HT1080 (cell line): ENCODE measurements around the gene CGRRF1. TPM values are rescaled to one million over a fixed set of nuclear protein-coding genes. Genes with fewer than 3 reads are reported as not detected.

Experiments used
- DNase-seq: peaks from one replicate; pipeline ENCODE4 v3.0.0-alpha.2; 2015; ENCODE audit warnings: low read depth
- total RNA-seq: library from RNA; depleted of rRNA; stranded (reverse); fragments of >200 nt; shearing (Covaris generic); gene quantifications from 2 replicates; pipeline ENCODE4 v1.2.3, GENCODE V29; 2014

CGRRF1 gene
- total RNA-seq, 1 experiment from 2014 or later: 8.5 TPM

DNA sequence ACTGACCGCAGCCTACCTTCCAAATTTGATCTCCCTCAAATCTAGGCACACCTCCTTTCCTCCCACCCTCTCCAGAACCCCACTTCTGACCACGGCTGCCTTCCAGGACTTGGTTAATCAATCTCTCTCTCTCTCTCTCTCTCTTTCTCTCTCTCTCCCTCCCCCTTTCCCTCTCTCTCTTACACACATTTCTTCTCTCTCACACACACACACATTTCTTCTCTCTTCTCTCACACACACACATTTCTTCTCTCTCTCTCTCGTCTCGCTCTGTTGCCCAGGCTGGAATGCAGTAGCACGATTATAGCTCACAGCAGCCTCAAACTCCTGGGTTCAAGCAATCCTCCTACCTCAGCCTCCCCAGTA is 20.4 kb upstream of the CGRRF1 start:
- DNase-seq: no peak

DNA sequence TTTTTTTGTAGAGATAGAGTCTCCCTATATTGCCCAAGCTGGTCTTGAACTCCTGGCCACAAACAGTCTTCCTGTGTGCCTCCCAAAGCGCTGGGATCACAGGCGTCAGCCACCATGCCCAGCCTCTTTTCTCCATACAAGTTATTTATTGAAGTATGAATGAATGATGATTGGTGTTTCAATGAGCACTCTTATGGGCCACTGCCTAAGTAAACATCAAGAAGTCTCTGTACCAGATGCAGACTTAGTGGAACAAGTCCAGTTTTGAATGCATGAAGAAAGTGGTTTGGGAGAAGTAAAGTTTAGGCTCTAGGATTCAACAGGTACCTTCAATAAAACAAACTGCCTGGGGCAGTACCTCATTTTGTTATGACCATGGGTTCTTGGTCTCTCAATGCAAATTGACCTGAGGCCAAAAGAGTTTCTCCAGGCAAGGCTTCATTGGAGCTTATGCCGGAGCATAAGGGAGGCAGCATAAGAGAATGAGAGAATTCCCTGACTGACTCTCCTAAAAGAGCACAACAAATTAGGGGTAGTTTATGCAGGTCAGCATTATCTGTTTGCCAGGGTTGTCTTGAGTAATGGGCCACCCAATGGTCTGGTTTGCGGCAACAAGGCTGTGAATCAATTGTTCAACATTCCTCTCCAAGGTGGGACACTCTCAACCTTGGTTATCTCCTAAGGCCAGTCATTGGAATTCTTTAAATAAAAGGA is 19.8 kb upstream of the CGRRF1 start:
- DNase-seq: no peak

DNA sequence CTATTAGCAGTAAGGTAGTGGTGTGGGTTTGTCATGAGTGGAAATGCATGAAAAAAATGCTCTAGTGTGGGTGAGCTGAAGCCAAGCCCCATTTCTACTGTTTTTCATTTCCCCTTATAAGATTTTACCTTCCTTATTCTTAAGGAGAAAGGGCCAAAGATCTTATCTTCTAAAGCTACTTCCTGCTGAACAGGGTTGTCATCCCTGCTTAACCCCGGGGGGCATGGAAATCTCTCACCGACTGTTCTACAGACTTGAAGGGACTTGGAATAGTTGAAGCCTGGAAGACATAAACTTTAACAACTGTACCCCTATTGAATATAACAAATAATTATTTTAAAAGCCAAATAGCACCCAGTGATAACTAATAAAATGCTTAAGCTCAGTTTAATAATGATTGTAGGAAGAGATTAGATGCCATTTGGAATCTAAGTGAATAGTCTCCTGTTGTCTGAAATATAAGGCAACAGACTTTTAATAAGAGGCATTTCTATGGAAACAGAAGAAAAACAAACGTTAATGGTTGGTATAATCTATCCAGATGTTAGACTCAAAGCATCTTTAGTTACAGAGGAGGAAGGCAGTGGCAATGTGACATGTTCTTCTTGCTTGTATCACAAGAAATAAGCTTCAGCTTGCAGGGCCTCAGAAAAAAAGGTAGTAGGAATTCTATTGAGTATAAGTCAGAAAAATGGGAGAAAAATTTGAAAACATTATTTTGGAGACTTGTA is 19.1 kb upstream of the CGRRF1 start:
- DNase-seq: no peak

DNA sequence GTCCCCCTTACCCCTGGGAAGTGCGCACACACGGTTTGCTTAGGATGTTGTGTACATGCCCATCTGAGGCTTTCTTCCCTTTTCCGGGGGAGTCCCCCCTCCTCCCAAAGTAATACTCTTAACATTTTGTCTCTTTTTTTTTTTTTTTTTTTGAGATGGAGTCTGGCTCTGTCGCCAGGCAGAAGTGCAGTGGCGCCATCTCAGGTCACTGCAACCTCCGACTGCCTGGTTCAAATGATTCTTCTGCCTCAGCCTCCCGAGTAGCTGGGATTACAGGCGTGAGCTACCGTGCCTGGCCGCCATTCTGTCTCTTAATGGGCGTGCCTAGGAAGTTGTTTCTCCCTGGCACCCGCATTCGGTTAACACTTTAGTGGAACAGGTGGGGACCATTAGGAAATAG is 16.4 kb upstream of the CGRRF1 start:
- no peak for DNase-seq

DNA sequence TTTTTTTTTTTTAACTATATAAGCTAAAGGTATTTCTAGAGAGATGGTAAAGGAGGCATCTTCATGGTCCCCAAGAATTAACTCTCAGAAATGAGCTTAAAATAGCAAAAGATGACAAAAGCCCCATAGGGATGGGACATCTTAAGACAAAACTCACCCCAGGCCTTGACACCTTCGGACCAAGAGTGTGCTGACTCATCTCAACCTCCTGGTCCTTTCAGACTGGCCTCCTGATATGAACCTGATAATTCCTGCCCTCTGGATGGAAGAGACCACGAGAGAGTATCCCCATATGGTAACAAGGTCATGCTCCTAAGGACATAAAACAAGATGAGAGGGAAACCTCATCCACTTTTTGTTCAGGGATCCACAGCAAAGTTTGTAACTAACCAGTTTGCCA is 12.5 kb upstream of the CGRRF1 start:
- no peak for DNase-seq

DNA sequence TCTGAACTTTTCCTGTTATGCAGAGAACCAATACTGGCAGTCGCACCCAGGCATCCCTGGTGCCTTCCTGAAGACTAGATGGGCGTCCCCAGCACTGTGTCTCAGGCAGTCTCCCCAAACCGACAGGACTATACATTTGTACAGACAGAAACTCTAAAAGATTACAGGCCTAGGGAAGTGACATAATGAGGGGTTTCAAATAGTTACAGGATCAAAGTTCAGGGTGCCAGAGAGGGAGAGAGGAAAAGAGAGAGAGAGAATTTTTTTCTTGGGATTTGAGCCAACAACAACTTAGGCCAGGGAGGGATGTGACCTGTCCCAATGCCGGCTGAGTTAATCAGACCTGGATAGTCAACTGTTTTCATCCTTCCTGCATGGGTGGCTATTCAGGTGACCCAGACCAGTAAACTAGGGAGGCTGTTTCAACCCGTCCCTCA is 11.6 kb upstream of the CGRRF1 start:
- no peak for DNase-seq

DNA sequence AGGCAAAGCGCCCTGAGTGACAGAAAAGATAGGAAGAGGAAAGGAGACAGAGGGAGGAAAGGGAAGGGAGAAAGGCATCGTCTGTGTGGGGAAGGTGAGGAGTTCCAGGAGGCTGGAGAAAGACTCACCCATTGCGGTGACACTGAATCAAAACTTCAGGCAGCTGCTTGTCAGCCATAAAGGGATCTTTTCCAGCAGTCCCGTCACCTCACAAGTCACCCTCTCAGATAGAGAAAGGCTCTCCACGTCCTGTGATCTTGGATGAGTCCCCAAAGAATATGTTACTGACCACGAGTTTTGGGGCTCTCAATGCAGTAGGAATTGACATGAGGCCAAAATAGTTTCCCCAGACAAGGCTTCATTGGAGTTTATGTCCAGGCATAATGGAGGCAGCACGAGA is 11.1 kb upstream of the CGRRF1 start:
- DNase-seq: no peak

DNA sequence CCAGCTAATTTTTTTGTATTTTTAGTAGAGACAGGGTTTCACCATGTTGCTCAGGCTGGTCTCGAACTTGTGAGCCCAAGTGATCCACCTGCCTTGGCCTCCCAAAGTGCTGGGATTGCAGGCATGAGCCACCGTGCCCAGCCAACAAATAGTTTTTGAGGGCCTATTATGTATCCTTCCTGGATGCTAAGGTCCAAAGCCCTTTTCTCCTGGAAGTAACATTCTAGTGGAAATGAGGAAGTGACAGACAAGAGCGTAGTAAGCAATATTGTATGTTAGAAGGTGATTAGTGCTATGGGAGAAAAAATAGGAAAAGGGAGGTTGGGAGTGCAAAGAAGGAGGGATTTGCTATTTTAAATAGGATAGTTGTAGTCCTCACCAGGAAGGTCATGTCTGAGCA is 9.0 kb upstream of the CGRRF1 start:
- DNase-seq: no peak

DNA sequence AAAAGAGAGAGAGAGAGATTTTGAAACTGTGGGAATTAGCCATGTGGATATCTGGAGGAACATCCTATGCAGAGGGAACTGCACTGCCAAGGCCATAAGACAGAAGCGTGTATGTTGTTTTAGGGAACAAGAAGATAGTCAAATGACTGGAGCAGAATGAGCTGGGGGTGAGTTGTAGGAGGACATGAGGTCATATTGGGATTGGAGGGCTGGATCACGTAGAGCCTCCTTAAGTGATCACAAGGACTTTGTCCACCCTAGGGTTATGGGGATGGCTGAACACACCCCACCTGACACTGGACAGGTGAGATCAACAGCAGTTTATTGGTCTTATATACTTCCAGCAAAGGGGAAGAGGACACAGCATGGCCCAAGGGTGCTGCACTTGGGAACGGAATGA is 8.2 kb upstream of the CGRRF1 start:
- DNase-seq: no peak

DNA sequence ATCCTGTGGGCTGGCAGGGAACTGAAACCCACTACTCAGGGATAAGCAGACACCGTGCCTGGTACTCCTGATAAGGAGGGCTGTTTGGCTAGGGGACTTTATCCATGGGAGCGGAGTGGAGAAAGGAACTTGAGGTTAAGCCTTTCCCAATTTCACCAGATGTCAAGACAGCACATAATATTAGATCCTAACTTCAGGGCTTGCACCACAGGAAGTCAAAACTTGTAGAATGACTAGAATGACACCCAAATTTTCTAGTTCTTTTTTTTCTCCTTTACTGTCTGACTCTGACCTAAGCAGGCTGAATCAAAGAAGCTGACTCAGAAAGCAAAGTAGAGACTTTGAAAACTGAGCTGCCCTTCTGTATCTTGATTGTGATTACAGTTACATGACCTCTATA is 7.1 kb upstream of the CGRRF1 start:
- peak; percentile 8 for DNase-seq

DNA sequence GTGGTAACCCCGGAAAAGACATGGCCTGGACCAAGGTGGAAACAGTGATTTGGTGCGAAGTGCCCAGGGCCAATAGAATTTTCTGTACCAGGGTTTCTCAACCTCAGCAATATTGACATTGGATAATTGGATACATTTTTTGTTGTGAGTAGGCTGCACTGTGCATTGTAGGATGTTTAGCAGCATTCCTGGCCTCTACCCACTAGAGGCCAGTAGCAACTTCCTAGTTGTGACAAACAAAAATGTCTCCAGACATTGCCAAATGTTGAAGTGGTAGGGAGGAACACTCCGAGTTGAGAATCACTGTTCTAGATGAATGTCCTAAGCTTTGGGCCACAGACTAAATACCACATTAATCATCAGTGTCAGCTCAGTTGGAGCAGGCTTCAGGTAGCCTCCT is 6.2 kb upstream of the CGRRF1 start:
- peak; percentile 54 for DNase-seq

DNA sequence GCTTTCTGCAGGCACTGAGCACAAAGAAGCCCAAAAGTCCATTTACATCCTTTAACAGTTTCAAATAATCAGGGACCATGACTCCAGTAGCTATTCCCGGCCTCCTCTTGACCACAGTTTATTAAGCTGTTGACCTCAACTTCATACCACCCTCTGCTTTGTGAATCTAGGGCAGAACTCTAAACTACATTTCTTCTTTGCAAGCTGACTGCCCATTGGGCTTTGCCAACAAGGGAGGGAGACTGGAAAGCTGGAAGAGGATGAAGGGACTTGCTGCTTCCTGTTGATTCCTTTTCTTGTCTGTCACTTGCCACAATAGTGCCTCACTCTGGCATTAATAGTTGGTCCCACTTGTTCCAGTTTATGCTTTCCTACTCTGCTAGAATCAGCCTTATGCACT is 2.7 kb downstream of the CGRRF1 start:
- no peak for DNase-seq

DNA sequence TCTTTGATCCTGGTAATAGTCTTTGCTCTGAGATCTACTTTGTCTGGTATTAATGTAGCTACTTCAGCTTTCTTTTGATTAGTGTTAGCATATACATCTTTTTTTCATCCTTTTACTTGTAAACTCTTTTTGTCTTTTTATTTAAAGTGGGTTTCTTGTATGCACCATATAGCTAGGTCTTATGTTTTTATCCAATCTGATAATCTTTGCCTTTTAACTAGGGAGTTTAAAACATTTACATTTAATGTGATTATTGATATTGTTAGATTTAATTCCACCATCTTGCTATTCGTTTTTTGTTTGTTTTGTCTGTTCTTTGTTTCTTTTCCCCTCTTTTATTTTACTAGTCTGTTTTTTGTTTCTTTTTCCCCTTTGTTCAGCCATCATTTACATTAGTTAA is 6.0 kb downstream of the CGRRF1 start:
- no peak for DNase-seq

DNA sequence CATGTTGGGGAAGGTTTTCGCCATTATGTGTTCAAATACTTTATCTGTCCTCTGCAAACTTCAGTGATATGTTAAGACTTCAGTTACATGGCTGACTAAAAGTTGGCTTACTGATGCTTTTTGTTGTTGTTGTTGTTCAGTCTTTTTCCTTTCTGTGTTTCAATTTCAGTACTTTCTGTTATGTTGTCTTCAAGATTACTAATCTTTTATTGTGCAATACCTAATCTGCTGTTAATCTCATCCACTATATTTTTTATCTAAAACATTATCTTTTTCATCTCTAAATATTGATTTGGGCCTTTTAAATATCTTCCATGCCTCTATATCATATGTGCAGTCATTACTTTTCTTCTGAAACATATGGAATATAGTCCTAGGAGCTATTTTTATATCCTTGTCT is 7.0 kb downstream of the CGRRF1 start:
- DNase-seq: no peak

DNA sequence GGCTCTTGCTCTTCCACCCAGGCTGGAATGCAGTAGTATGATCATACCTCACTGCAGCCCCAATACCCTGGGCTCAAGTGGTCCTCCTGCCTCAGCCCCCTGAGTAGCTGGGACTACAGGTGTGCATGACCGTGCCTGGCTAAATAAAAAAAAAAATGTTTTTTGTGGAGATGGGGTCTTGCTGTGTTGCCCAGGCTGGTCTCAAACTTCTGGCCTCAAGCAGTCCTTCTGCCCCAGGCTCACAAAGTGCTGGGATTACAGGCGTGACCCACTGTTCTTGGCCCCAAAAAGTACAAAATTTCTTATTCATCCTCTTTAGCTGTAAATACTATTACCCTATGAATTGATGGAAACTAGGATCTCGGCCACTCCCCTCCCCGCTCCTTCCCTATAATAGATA is 14.7 kb downstream of the CGRRF1 start:
- DNase-seq: no peak

DNA sequence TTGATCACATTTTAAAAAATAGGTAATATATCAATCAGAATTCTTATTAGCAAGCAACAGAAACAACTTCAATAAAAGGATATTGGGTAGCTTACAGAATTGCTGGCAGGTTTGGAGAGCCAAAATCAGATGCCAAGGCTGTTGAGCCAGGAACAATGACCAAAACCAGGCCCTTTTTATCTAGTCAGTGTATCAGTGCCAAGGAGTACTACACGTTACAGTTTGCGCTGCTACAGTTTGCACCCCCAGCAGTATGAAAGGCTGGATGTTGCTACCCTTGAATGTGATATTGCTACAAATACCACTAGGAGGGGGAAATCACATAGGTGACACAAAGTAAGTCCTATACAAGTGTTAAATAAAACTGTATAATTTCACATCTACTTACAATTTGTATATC is 19.3 kb downstream of the CGRRF1 start:
- DNase-seq: no peak

DNA sequence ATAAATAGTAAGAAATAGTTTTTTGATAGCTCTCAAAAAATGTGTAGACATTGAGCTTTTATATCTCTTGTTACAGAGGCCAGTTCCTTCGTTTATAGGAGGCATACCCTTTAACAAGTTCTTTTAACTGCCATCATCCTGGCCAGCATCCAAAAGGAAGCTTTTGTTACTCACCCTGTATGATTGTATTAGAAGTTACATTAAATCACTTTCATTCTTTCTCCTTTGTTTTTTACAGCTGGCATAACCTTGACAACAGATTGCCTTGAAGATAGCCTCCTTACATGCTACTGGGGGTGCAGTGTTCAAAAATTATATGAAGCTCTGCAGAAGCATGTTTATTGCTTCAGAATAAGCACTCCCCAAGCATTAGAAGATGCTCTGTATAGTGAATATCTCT is 20.1 kb downstream of the CGRRF1 start:
- DNase-seq: peak; percentile 40

DNA sequence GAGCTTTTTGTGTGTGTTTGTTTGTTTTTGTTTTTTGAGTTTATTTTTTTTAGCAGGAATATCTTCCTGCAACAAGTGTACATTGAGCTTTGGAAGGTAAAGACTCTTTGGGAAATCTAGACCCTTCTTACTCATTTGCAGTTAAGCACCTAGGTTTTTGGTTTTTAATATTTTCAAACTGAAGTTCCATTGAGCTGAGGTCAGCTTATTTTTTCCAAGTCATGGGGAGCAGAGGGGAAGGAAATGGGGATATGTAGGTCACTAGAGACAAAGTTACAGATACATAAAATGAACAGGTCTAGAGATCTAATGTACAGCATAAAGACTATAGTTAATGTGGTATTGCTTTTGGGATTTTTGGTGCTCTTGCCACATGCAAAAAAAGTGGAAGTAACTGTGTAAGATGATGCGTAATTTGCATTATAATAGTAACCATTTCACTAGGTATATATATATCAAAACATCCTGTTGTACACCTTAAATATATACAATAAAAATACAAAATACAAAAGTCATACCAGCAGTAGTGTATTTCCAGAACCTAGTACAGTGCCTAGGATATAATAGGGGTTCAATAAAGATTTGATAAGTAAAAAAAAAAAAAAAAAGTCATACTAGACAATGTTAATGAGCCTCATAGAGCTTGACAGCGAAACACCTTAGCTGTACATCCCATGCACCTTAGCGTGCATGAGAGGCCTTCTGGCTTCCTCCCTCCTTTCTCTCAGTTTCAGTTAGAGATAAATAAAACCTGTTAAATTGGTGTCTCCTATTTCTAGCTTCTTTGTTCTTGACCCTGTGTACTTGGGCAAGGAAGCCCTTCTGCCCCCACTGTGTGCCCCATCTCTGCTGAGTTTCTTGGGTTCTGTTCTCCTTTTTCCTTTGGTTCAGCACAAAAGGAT is 22.7 kb downstream of the CGRRF1 start:
- no peak for DNase-seq

DNA sequence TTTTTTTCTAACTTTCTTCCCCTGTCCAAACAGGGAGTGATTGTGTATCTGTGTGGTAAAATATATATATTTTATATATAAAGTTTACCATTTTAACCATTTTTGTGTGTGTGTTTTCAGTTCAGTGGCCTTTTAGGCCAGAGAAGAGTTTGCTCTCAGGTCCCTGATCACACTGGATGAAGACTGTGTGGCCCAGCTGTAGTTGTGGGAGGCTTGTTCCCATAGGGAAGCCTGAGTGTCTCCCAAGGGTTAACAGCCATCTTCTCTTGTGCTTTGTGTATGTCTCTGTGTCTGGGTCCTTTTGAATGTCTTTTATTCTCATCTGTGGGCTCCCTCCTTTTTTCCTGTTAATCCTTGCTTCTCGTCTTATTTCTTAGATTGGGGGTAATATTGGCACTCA is 23.4 kb downstream of the CGRRF1 start:
- DNase-seq: no peak

DNA sequence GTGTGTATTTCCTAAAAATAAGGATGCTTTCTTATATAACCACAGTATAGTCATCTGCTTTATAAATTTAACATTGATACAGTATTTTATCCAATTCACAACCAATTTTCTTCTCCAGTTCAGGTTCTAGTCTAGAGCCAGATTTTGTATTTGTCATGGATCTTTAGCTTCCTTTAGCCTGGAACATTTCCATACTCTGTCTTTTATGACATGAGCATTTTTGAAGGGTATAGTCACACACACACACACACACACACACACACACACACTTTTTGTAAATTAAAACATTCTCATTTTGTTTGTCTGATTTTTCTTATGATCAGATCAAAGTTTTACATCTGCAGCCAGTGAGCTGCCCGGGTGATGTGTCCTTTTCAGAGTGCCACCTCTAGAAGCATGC is 25.4 kb downstream of the CGRRF1 start:
- DNase-seq: no peak

DNA sequence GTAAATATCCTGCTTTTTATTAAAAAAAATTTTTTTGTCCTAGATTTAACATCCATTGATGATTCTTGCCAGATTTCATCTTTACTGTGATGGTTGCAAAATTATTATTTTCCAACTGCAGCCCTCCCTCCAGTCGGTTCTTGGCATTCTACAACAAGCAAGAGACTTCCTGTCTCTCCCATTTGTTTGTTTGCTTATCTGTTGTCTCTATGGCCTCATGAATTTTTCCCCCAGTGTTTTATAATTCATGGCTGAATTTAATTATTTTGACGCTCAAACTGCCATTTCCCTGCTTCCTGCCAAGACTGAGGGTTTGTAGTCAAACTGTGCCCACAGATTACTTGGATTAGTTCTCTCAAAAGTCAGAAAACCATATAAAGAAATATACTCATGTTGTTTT is 25.9 kb downstream of the CGRRF1 start:
- no peak for DNase-seq

DNA sequence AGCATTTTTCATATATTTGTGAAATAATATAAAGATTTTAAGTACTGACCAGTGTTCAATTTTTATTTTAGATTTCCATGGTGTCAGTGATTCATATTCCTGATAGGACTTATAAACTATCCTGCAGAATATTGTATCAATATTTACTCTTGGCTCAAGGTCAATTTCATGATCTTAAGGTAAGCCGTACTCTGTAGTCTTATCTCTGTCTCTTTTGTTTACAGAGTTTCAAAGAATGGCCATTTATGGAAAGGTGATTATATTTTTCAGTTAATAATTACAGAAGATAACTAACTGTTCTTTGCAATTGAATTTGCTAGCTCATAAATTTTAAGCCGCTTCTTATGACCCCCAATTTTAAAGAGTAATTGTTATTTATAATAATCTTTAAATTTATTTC is 27.9 kb downstream of the CGRRF1 start:
- DNase-seq: no peak
